GM06990 (cell line): ENCODE measurements around the gene EHBP1.
A peak's percentile ranks its signal among the peaks of the same experiment; 100 is the strongest.

Experiments
- DNase-seq: peaks from one replicate; pipeline ENCODE4 v3.0.0-alpha.2; 2011; ENCODE audit not compliant: insufficient read length; ENCODE audit errors: extremely low read depth
- H3K27me3 ChIP-seq: replicated peaks from 2 replicates; pipeline ENCODE4 v1.6.0; 2011; ENCODE audit warnings: low read length; ENCODE audit not compliant: control insufficient read depth, insufficient read depth
- H3K36me3 ChIP-seq: 2 replicates; pipeline ENCODE4 v1.5.1; 2011; ENCODE audit warnings: low read length; ENCODE audit not compliant: control insufficient read depth, insufficient read depth
- H3K4me3 ChIP-seq: replicated peaks from 2 replicates; pipeline ENCODE4 v1.5.1; 2011; ENCODE audit warnings: low read depth, mild to moderate bottlenecking, control low read depth, low read length
- TF ChIP-seq, protein P1 (sequence below): IDR thresholded peaks from 2 replicates; pipeline ENCODE4 v1.5.1; 2011; ENCODE audit warnings: low read length, control low read depth, mild to moderate bottlenecking, inconsistent platforms; ENCODE audit not compliant: insufficient read depth, poor library complexity, severe bottlenecking

The EHBP1 gene

DNA sequence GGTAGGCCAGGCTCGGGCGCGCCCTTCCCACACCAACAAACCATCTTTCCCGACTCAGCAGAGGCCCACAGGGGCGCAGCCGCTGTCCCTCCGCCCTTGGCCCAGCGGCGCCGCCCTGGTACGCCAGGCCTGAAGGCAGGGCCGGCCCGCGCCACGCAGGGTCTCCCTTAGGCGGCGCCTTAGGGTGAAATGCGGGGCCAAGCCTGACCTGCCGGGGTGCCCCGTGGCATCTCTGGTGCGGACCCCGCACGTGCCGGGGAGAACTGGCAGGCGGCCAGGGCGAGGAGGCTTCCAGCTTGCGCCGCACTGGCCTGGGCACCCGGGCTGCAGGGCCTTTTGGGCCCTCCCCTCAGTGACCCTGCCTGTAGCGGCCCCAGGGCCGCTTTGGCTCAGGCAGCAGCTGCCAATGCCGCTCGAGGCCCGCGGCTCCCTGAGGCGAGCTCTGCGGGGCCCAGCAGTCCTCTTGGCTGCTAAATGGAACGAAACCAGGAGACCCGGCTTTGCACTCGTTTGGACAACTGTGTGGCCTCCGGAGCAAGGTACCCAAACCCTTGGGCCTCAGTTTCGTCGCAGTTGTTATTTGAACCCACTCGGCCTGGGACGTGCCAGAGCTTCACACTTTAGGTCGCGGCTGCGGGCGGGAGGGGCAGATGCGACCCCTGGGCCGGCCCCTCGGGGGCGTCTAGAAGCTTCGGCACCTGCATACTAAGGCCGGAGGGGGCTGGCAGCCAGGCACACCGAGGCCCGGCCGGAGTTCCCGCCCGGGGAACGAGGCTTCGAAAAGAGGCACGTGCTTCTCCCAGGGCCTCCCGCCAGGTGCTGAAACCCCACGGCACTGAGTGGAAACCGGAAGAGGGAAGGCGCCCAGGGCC, 353.6 kb downstream of the EHBP1 start:
- Histone ChIP-seq H3K4me3 (no peak overlapping the region), H3K36me3 (no peaks in the 10 kb centered on the region), H3K27me3 (peaks cover 2% of the 10 kb centered on the region; the same call in 1 of the 2 replicates)
- DNase-seq = peak; percentile 18
- TF ChIP-seq, protein P1, sequence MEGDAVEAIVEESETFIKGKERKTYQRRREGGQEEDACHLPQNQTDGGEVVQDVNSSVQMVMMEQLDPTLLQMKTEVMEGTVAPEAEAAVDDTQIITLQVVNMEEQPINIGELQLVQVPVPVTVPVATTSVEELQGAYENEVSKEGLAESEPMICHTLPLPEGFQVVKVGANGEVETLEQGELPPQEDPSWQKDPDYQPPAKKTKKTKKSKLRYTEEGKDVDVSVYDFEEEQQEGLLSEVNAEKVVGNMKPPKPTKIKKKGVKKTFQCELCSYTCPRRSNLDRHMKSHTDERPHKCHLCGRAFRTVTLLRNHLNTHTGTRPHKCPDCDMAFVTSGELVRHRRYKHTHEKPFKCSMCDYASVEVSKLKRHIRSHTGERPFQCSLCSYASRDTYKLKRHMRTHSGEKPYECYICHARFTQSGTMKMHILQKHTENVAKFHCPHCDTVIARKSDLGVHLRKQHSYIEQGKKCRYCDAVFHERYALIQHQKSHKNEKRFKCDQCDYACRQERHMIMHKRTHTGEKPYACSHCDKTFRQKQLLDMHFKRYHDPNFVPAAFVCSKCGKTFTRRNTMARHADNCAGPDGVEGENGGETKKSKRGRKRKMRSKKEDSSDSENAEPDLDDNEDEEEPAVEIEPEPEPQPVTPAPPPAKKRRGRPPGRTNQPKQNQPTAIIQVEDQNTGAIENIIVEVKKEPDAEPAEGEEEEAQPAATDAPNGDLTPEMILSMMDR = no peak

DNA sequence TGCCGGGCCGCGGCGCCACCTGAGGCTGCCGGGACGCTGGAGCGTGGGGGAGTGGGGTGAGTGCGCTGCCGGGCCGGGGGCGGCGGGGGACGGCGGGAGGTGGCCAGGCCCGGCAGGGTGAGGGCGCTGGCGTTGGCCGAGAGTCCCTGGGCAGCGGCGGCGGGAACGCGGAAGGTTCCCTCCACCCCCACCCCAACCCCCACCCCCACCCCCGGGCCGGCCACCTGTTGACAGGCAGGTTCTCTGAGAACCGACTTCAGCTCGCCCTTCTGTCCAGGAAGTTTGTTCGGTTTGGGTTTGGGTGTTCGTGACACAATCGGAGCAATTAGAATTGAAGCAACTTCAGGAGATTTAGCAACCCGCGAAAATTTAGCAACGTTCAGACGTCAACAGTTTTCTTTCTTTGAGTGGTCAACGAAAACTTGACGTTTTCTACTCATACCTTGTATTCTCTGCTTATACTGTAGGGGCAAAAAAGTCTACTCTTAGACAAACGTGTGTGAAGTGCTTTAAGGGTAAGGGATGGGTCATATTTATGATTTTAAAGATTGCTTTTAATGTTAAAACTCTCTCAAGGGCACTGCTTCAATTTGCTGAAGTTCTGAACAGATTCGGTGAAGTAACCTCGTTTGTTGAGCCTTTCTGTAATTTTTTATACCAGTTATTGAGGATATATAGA, 354.4 kb downstream of the EHBP1 start:
- H3K36me3 ChIP-seq = no peaks in the 10 kb centered on the region
- H3K4me3 ChIP-seq = peak overlapping the region; percentile 41
- TF ChIP-seq, protein P1 = no peak
- DNase-seq = no peak
- peaks cover 2% of the 10 kb centered on the region; the same call in 1 of the 2 replicates for H3K27me3 ChIP-seq

- no peaks in the 10 kb centered on the region for H3K36me3 ChIP-seq
- TF ChIP-seq, protein P1 = no peak
- peaks cover 2% of the 10 kb centered on the region; the same call in 1 of the 2 replicates for H3K27me3 ChIP-seq
- no peak for DNase-seq
- peak overlapping the region; percentile 19; the same call in 1 of the 2 replicates for H3K4me3 ChIP-seq
Measured at GRCh38 chr2:63060472-63060991, 355.0 kb downstream of the EHBP1 start.

DNA sequence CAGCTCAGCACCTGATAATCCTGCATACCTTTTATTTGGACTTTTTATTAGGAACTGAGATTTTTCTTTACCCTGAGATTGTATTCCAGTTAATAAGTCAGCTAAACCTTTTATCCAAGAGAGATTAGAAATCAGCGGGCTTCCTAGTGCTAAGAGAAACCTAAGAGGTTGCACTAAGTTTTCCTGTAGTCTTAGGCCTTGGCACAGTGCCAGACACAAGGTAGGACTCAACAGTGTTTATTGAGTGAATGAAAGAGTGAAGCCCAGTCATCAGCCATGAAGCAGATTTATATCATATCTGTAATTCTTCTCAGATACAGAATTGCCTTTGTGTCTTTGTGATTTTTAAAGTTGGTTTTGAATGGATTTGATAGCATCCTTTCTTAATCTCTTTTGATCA, 358.7 kb downstream of the EHBP1 start:
- TF ChIP-seq, protein P1 = no peak
- Histone ChIP-seq H3K4me3 (no peak overlapping the region), H3K27me3 (no peaks in the 10 kb centered on the region; the same call in 1 of the 2 replicates), H3K36me3 (no peaks in the 10 kb centered on the region)
- no peak for DNase-seq

DNA sequence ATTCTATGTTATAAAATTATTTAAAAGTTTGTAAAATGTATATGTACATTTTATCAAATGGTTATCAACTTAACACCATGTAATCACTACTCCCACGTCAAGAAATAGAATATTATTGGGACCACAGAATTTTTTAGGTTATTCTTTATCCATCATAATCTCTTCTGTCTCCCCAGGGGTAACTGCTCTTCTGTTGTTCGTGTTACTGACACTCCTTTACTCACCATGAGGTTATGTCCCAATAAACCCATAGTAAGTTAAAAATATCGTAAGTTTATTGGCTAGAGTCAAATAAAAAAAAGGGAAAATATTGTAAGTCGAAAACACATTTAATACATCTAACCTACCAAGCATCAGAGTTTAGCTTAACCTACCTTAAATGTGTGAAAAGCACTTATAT, 359.1 kb downstream of the EHBP1 start:
- Histone ChIP-seq H3K4me3 (no peak overlapping the region), H3K27me3 (no peaks in the 10 kb centered on the region), H3K36me3 (no peaks in the 10 kb centered on the region)
- TF ChIP-seq, protein P1 = no peak
- no peak for DNase-seq
